ENCODE results near the gene CEACAM18. TPM values are rescaled to one million over a fixed set of nuclear protein-coding genes. Genes with fewer than 3 reads are reported as not detected.
"Not testable (repeated sequence)": the region's sequence is repeated elsewhere in the genome, so short reads cannot be mapped to it uniquely, and the experiment has no call there.

Gene CEACAM18
- total and polyA plus RNA-seq, 8 donors: not detected

DNA sequence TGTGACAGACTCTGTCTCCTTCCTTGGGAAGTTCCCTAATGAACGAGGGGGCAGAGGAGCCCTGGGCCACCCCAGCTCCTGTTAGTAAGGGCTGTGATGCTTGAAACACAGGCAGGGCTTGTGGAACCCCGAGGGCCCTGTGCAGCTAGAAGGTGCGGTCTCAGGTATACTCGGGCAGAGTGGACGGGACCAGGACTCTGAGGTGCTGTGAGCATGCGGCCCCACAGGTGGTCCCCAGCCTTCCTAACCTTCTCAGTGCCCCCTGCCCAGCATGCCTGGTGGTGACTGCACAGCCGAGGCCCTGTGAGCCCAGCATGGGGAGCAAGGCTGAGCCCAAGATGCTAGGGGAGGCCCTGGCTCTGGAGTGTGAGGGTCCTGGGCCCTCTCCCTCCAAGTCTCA lies 16.1 kb upstream of the CEACAM18 start:
- Histone ChIP-seq H3K4me1 (peaks cover 0 to 35% of the 10 kb centered on the region in 2 donors), H3K4me3 (no peak overlapping the region), H3K27ac (peak overlapping the region in 1 of 2 donors; percentile 57), H3K9me3 (no peaks in the 10 kb centered on the region), H3K36me3 (no peaks in the 10 kb centered on the region), H3K27me3 (peaks cover 0 to 56% of the 10 kb centered on the region in 2 donors)
- TF ChIP-seq CTCF (IDR thresholded peaks at IDR 0.05): no peak
- intact Hi-C loops (cut with DNase I): no loop called here
- ATAC-seq (no peak), DNase-seq (no peak)

GRCh38 chr19:51462681-51463080 lies 15.7 kb upstream of the CEACAM18 start:
- no peak for TF ChIP-seq CTCF (IDR thresholded peaks at IDR 0.05)
- no peaks in the 10 kb centered on the region for H3K36me3 ChIP-seq
- H3K27ac ChIP-seq: peak overlapping the region in 1 of 2 donors; percentile 57
- intact Hi-C loops (cut with DNase I): no loop called here
- no peak overlapping the region for H3K4me3 ChIP-seq
- no peak for DNase-seq
- ATAC-seq: no peak
- no peaks in the 10 kb centered on the region for H3K9me3 ChIP-seq
- peaks cover 0 to 39% of the 10 kb centered on the region in 2 donors for H3K4me1 ChIP-seq
- peaks cover 0 to 52% of the 10 kb centered on the region in 2 donors for H3K27me3 ChIP-seq

GRCh38 chr19:51463976-51464581 lies 14.3 kb upstream of the CEACAM18 start:
- H3K27ac ChIP-seq; DNase-seq; H3K9me3 ChIP-seq; H3K36me3 ChIP-seq; intact Hi-C loops (cut with DNase I); H3K4me3 ChIP-seq: not testable (repeated sequence)
- peaks cover 0 to 49% of the 10 kb centered on the region in 2 donors for H3K4me1 ChIP-seq
- ATAC-seq: peak; percentile 27
- peaks cover 0 to 43% of the 10 kb centered on the region in 2 donors for H3K27me3 ChIP-seq

GRCh38 chr19:51466723-51467122 lies 11.6 kb upstream of the CEACAM18 start:
- intact Hi-C loops (cut with DNase I): no loop called here
- no peak overlapping the region for H3K4me3 ChIP-seq
- H3K36me3 ChIP-seq: no peaks in the 10 kb centered on the region
- H3K27ac ChIP-seq: no peak overlapping the region
- peaks cover 0 to 36% of the 10 kb centered on the region in 2 donors for H3K4me1 ChIP-seq
- DNase-seq (no peak), ATAC-seq (no peak)
- peaks cover 0 to 36% of the 10 kb centered on the region in 2 donors for H3K27me3 ChIP-seq
- no peak for TF ChIP-seq CTCF (IDR thresholded peaks at IDR 0.05)
- no peaks in the 10 kb centered on the region for H3K9me3 ChIP-seq

DNA sequence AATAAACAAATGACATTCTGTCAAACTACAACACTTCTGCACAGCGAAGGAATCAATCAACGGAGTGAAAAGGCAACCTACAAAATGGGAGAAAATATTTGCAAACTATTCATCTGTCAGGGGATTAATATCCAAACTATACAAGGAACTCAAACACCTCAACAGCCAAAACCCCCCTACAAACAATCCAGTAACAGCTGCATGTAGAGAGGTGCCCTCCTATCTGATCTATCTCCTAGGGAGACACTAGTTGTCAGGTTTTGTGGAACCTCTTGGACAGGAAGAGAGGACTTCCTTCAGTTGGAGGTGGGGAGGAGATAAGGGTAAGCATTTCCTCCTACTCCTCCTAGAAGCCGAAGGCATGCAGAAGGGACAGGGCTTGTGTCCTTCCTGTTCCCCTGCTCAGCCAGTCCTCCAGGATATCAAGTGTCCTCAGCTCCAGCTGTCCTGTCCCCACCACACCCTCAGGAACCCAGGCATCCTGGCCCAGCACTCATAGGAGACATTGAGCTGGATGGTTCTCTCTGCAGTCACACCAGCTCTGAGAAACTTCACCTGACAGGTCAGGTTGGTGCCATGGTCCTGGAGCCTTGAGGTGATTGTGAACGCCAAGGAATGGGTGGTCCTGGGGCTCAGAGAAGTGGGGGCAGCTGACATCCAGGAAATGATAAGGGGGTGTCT lies 10.3 kb upstream of the CEACAM18 start:
- Histone ChIP-seq H3K27me3 (peaks cover 0 to 30% of the 10 kb centered on the region in 2 donors), H3K36me3 (no peaks in the 10 kb centered on the region), H3K9me3 (no peaks in the 10 kb centered on the region), H3K27ac (peak overlapping the region in 1 of 2 donors; percentile 42), H3K4me3 (no peak overlapping the region), H3K4me1 (peaks cover 0 to 26% of the 10 kb centered on the region in 2 donors)
- intact Hi-C loops (cut with DNase I): no loop called here
- ATAC-seq (no peak), DNase-seq (no peak)
- no peak for TF ChIP-seq CTCF (IDR thresholded peaks at IDR 0.05)

All from left lung (tissue), 10 donors.